T-cell (primary cell): ENCODE data around the gene METRNL. TPM values are rescaled to one million over a fixed set of nuclear protein-coding genes. Genes with fewer than 3 reads are reported as not detected.

Experiments
- ATAC-seq, 4 experiments: fragments of 200-7000 bp in 3 of 4; fragments of 150-1000 bp in 1 of 4; cut with Tn5 transposase; replicated peaks in 1 of 4; 1 replicate in 3 of 4; 2 replicates in 1 of 4; pipeline ENCODE4 v1.10.0; 2021; ENCODE audit warnings: moderate library complexity in 3 of 4, mild to moderate bottlenecking in 2 of 4, moderate number of reproducible peaks in 1 of 4
- CTCF ChIA-PET, 2 donors: fragments of 300-600 bp; sonication (Branson Sonifier 250); formaldehyde crosslinking; loops; one replicate each; lab custom pipeline; 2022; ENCODE audit warnings: antibody characterized with exemption in 2 of 2; lab: Charles Lee
- POLR2A ChIA-PET, 2 donors: fragments of 300-600 bp; sonication (Branson Sonifier 250); formaldehyde crosslinking; loops; one replicate each; lab custom pipeline; 2022; ENCODE audit warnings: antibody characterized with exemption in 2 of 2; lab: Charles Lee
- DNase-seq, 35 experiments: peaks; one replicate each; pipeline versions ENCODE4 v3.0.0 to v3.0.0-alpha.2; 2013 to 2023
- H3K27ac ChIP-seq: one replicate; pipeline ENCODE4 v1.5.1; 2013; ENCODE audit warnings: low read length
- H3K27me3 ChIP-seq, 2 experiments: replicated peaks in 1 of 2; 1 replicate in 1 of 2; 2 replicates in 1 of 2; pipeline versions ENCODE4 v1.6.1 to v1.7.0; 2013; ENCODE audit warnings: low read length in 1 of 2, mixed read lengths in 1 of 2; ENCODE audit not compliant: control insufficient read depth in 2 of 2, insufficient read depth in 2 of 2; ENCODE audit errors: extremely low read depth in 1 of 2
- H3K36me3 ChIP-seq, 2 donors: 1 replicate in 1 of 2; 2 replicates in 1 of 2; pipeline versions ENCODE4 v1.6.1 to v1.7.0; 2013; ENCODE audit warnings: low read length in 1 of 2; ENCODE audit not compliant: control insufficient read depth in 2 of 2, insufficient read depth in 1 of 2; ENCODE audit errors: extremely low read depth in 1 of 2
- H3K4me1 ChIP-seq, 2 experiments: 1 replicate in 1 of 2; 2 replicates in 1 of 2; pipeline versions ENCODE4 v1.6.1 to v1.7.0; 2013; ENCODE audit warnings: low read length in 2 of 2, mixed read lengths in 1 of 2; ENCODE audit not compliant: insufficient read depth in 2 of 2, control insufficient read depth in 1 of 2; ENCODE audit errors: extremely low read depth in 1 of 2
- H3K4me3 ChIP-seq, 2 donors: 1 replicate in 1 of 2; 2 replicates in 1 of 2; pipeline versions ENCODE4 v1.5.1 to v1.7.0; 2013; ENCODE audit warnings: mild to moderate bottlenecking in 2 of 2, low read length in 1 of 2, moderate library complexity in 1 of 2; ENCODE audit not compliant: control insufficient read depth in 1 of 2; ENCODE audit errors: extremely low read depth in 1 of 2
- H3K9me3 ChIP-seq: 2 replicates; pipeline ENCODE4 v1.7.0; 2013
- H3K27ac Mint-ChIP-seq, 2 donors: one replicate each; pipeline ENCODE4 v1.8.0; 2020 to 2021; ENCODE audit warnings: mild to moderate bottlenecking in 2 of 2, mixed read lengths in 2 of 2
- H3K27me3 Mint-ChIP-seq, 2 donors: one replicate each; pipeline ENCODE4 v1.8.0; 2021 to 2022; ENCODE audit warnings: mixed read lengths in 2 of 2
- H3K36me3 Mint-ChIP-seq: one replicate; pipeline ENCODE4 v1.8.0; 2021; ENCODE audit warnings: mixed read lengths
- H3K4me1 Mint-ChIP-seq, 3 donors: one replicate each; pipeline ENCODE4 v1.8.0; 2020 to 2022; ENCODE audit warnings: mixed read lengths in 3 of 3, mild to moderate bottlenecking in 1 of 3
- H3K4me3 Mint-ChIP-seq, 3 donors: one replicate each; pipeline ENCODE4 v1.8.0; 2020 to 2022; ENCODE audit warnings: mild to moderate bottlenecking in 3 of 3, mixed read lengths in 3 of 3, moderate library complexity in 3 of 3
- H3K9me3 Mint-ChIP-seq, 3 donors: one replicate each; pipeline ENCODE4 v1.8.0; 2020 to 2022; ENCODE audit warnings: mixed read lengths in 3 of 3
- WGBS: methylation state at CpG from one replicate; pipeline ENCODE4 v1.1.5; 2013; ENCODE audit warnings: missing lambda C conversion rate; ENCODE audit not compliant: insufficient coverage; 5-methylcytosine and 5-hydroxymethylcytosine counted together
- total RNA-seq, 35 experiments: library from RNA in 6 of 35; stranded (reverse) in 6 of 35; fragments of 120-200 nt in 1 of 35; gene quantifications; one replicate each; pipeline versions ENCODE4 v1.2.1 to v1.2.4 and lab custom pipeline; 2013 to 2026

METRNL gene
- total RNA-seq, 5 donors from 2014 or later (not counting 1 experiment from before 2014, with no cell fraction given) = 7.0 to 50.8 (median 11.9) TPM

- no peaks in the 10 kb centered on the region for H3K36me3 Mint-ChIP-seq
Measured at GRCh38 chr17:83109386-83109785, 30.0 kb downstream of the METRNL start.

DNA sequence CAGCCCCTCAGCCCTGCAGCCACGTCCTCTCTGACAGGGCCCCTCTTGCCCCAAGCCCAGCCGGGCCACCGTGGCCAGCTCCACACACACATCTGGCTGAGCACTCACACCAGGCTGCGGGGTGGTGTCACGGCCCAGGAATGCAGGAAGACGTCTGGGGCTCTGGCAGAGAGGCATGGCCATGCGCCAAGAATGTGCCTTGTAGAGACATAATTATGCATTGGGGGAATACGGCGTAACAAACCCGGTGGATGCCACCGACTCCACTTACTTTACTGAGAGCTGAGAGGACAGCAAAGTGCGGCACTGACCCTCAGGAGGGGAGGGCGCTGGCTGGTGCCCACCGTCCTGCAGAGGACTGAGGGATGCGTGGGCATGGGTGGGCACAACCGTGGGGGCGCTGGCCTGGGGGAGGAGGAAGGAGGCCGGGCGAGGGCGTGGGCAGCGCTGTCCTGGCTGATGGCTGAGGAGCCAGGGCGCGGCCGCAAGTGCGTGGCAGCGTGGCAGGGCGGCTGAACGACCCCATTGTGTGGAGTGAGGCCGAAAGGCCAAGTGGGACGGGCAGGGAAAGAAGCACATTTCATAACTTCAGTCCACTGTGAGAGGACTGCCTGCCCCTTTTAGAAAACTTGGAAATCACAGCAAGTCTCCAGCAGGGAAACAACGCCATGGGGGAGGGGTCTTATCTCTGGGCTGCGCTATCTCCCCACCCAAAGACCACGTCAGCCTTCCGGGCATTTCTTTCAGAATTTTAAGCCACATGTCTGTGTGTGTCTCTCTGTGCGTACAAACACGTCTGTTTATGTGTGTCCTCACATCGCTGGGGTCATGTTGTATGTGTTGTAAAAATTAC lies 30.6 kb downstream of the METRNL start:
- no peak overlapping the region for H3K27ac ChIP-seq
- no peaks in the 10 kb centered on the region for H3K9me3 Mint-ChIP-seq
- H3K4me1 Mint-ChIP-seq = no peaks in the 10 kb centered on the region
- no peaks in the 10 kb centered on the region for H3K36me3 Mint-ChIP-seq
- no peaks in the 10 kb centered on the region for H3K9me3 ChIP-seq
- no peak overlapping the region for H3K4me3 ChIP-seq
- ChIA-PET CTCF (no interaction called here), POLR2A (no interaction called here)
- H3K27me3 ChIP-seq = peaks cover 0 to 49% of the 10 kb centered on the region in 2 experiments
- H3K36me3 ChIP-seq = no peaks in the 10 kb centered on the region
- H3K27me3 Mint-ChIP-seq = peaks cover 9 to 23% of the 10 kb centered on the region in 2 donors
- no peak overlapping the region for H3K4me3 Mint-ChIP-seq
- H3K27ac Mint-ChIP-seq = no peak overlapping the region
- H3K4me1 ChIP-seq = no peaks in the 10 kb centered on the region
- WGBS = 78% methylated on average over 27 of the region's 37 CpGs
- DNase-seq (no peak), ATAC-seq (no peak)

More at GRCh38 chr17:83109386-83109785, 30.0 kb downstream of the METRNL start:
- H3K4me3 Mint-ChIP-seq = no peak overlapping the region
- CTCF ChIA-PET = no interaction called here
- Histone ChIP-seq H3K4me1 (no peaks in the 10 kb centered on the region), H3K27me3 (peaks cover 0 to 50% of the 10 kb centered on the region in 2 experiments), H3K27ac (no peak overlapping the region), H3K4me3 (no peak overlapping the region), H3K36me3 (no peaks in the 10 kb centered on the region), H3K9me3 (no peaks in the 10 kb centered on the region)
- ATAC-seq = no peak
- no peak overlapping the region for H3K27ac Mint-ChIP-seq
- no peaks in the 10 kb centered on the region for H3K4me1 Mint-ChIP-seq
- H3K9me3 Mint-ChIP-seq = no peaks in the 10 kb centered on the region
- POLR2A ChIA-PET = no interaction called here
- no peak for DNase-seq
- 67% methylated on average over 11 of the region's 11 CpGs for WGBS
- peaks cover 9 to 23% of the 10 kb centered on the region in 2 donors for H3K27me3 Mint-ChIP-seq

DNA sequence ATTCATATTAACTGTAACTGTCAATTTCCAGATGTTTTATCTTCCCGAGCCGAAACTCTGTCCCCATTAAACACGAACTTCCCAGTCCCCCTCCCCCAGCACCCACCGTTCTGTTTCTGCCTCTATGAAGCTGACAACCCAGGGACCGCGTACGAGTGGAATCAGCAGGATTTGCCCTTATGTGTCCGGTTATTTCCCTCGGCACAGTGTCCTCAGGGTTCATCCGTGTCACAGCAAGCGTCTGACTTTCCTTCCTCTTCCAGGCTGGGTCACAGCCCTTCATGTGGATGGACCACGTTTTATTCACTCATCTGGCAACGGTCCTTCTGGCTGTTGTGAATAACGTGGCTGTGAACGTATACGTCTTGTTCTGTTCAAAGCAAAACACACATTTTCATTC lies 31.3 kb downstream of the METRNL start:
- ChIA-PET CTCF (no interaction called here), POLR2A (no interaction called here)
- H3K9me3 ChIP-seq = no peaks in the 10 kb centered on the region
- H3K4me3 Mint-ChIP-seq = no peak overlapping the region
- 80% methylated on average over 11 of the region's 16 CpGs for WGBS
- H3K27ac ChIP-seq = no peak overlapping the region
- H3K36me3 ChIP-seq = no peaks in the 10 kb centered on the region
- H3K27me3 ChIP-seq = peaks cover 0 to 54% of the 10 kb centered on the region in 2 experiments
- H3K4me3 ChIP-seq = no peak overlapping the region
- H3K27ac Mint-ChIP-seq = no peak overlapping the region
- no peak for DNase-seq
- no peaks in the 10 kb centered on the region for H3K4me1 ChIP-seq
- ATAC-seq = no peak
- peaks cover 9 to 20% of the 10 kb centered on the region in 2 donors for H3K27me3 Mint-ChIP-seq
- H3K9me3 Mint-ChIP-seq = no peaks in the 10 kb centered on the region
- no peaks in the 10 kb centered on the region for H3K36me3 Mint-ChIP-seq
- no peaks in the 10 kb centered on the region for H3K4me1 Mint-ChIP-seq

DNA sequence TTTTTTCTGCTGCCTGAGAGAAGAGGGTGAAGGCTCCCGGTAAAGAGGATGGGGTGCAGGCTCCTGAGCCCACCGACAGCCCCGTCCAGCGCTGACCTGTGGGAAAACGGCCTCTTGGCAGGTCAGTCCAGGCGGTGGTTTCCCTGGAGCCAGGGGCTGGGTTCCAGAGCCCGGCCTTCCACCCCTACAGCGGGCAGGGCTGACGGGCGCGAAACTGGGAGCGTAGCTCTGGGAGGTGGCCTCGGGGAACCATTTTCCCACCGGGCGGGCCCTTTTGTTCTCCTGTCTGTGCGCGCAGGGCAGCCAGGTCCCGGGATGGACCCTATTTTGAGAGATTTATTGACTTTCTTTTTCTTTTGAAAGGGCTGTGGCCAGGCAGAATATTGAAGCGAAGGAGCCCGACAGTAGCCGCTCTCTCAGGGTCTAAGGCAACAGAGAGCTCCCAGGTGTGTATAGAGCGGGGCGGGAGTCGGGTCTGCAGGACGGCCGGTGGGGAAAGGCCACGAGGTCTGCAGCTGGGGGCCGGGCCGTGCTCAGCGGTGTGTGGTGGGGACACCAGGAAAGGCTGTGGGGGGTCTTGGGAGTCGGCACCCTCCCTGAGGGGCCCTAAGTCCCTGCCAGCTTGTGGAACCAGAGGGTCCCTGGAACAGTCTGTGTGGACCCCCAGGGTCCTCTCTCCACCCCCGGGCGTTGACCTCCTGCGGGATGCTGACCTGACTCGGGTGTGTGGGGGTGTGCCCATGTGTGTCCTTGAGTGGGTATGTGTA lies 32.3 kb downstream of the METRNL start:
- WGBS = 90% methylated on average over 25 of the region's 35 CpGs
- POLR2A ChIA-PET = no interaction called here
- CTCF ChIA-PET = no interaction called here
- Histone ChIP-seq H3K4me1 (no peaks in the 10 kb centered on the region), H3K27ac (no peak overlapping the region), H3K36me3 (no peaks in the 10 kb centered on the region), H3K9me3 (no peaks in the 10 kb centered on the region), H3K27me3 (peaks cover 0 to 63% of the 10 kb centered on the region in 2 experiments), H3K4me3 (no peak overlapping the region)
- Mint-ChIP-seq H3K4me1 (no peaks in the 10 kb centered on the region), H3K27ac (no peak overlapping the region), H3K4me3 (no peak overlapping the region), H3K9me3 (no peaks in the 10 kb centered on the region), H3K36me3 (no peaks in the 10 kb centered on the region), H3K27me3 (peaks cover 9 to 24% of the 10 kb centered on the region in 2 donors)
- DNase-seq = no peak
- peak in 1 of 4 experiments; percentile 13 for ATAC-seq

- ATAC-seq (no peak), DNase-seq (no peak)
- peaks cover 9 to 21% of the 10 kb centered on the region in 2 donors for H3K27me3 Mint-ChIP-seq
- H3K27ac Mint-ChIP-seq = no peak overlapping the region
- H3K4me1 Mint-ChIP-seq = peaks cover 0 to 3% (median 0%) of the 10 kb centered on the region in 3 donors
- H3K9me3 ChIP-seq = no peaks in the 10 kb centered on the region
- H3K36me3 ChIP-seq = no peaks in the 10 kb centered on the region
- H3K4me3 ChIP-seq = no peak overlapping the region
- 91% methylated on average over 11 of the region's 11 CpGs for WGBS
- H3K27me3 ChIP-seq = peaks cover 0 to 69% of the 10 kb centered on the region in 2 experiments
- H3K4me3 Mint-ChIP-seq = no peak overlapping the region
- CTCF ChIA-PET = no interaction called here
- H3K36me3 Mint-ChIP-seq = no peaks in the 10 kb centered on the region
- H3K27ac ChIP-seq = no peak overlapping the region
- no peaks in the 10 kb centered on the region for H3K4me1 ChIP-seq
- H3K9me3 Mint-ChIP-seq = no peaks in the 10 kb centered on the region
- POLR2A ChIA-PET = no interaction called here
Measured at GRCh38 chr17:83113381-83113780, 34.0 kb downstream of the METRNL start.

DNA sequence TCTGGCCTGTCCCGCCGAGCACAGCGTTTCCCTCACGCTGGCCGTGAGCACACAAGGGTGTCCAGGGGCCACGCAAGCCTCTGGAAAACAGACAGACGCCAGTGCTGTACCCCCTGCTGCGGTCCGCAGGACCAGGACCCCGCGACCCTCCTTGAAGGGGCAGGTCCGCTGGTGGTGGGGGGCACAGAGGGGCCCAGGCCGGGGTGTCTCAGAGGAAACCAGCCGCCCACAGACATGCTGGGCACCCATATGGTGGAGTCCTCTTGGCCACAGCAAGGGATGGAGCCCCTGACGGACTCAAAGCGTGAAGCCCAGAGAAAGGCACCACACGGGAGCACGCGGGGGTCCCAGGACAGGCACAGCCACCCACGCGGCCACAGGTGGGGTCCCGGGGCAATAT lies 34.4 kb downstream of the METRNL start:
- Mint-ChIP-seq H3K4me1 (peaks cover 0 to 5% (median 2%) of the 10 kb centered on the region in 3 donors), H3K27me3 (peaks cover 9 to 25% of the 10 kb centered on the region in 2 donors), H3K36me3 (no peaks in the 10 kb centered on the region), H3K9me3 (no peaks in the 10 kb centered on the region), H3K27ac (no peak overlapping the region), H3K4me3 (no peak overlapping the region)
- Histone ChIP-seq H3K4me1 (no peaks in the 10 kb centered on the region), H3K36me3 (no peaks in the 10 kb centered on the region), H3K9me3 (no peaks in the 10 kb centered on the region), H3K27me3 (peaks cover 0 to 70% of the 10 kb centered on the region in 2 experiments), H3K4me3 (no peak overlapping the region), H3K27ac (no peak overlapping the region)
- ATAC-seq (no peak), DNase-seq (no peak)
- ChIA-PET POLR2A (no interaction called here), CTCF (no interaction called here)
- WGBS = 87% methylated on average over 16 of the region's 22 CpGs
